ENCODE measurements around the gene MROH2A.
A peak's percentile ranks its signal among the peaks of the same experiment; 100 is the strongest.

MROH2A gene

GRCh38 chr2:233847248-233847898 is 69.2 kb downstream of the MROH2A start:
- no peaks in the 10 kb centered on the region for H3K27me3 ChIP-seq (ENCODE audit: insufficient read depth, low read length)
- H3K27ac ChIP-seq (ENCODE audit: low read length) = no peak overlapping the region

GRCh38 chr2:233848276-233848675 is 70.1 kb downstream of the MROH2A start:
- peaks cover 100% of the 10 kb centered on the region for H3K36me3 ChIP-seq (ENCODE audit: insufficient read depth, low read depth, low read length)
- H3K4me3 ChIP-seq (ENCODE audit: low read length) = no peak overlapping the region
- no peak overlapping the region for H3K9ac ChIP-seq (ENCODE audit: low read depth, low read length)
- no peak overlapping the region for H3K27ac ChIP-seq (ENCODE audit: low read length)
- H3K4me1 ChIP-seq (ENCODE audit: insufficient read depth, low read length) = peaks cover 9% of the 10 kb centered on the region
- H3K9me3 ChIP-seq (ENCODE audit: insufficient read depth, low read depth, low read length) = no peaks in the 10 kb centered on the region
- no peaks in the 10 kb centered on the region for H3K27me3 ChIP-seq (ENCODE audit: insufficient read depth, low read length)

More at GRCh38 chr2:233847248-233847898, 69.2 kb downstream of the MROH2A start:
- Histone ChIP-seq H3K36me3 (ENCODE audit: insufficient read depth, low read depth, low read length) (peaks cover 100% of the 10 kb centered on the region), H3K9me3 (ENCODE audit: insufficient read depth, low read depth, low read length) (no peaks in the 10 kb centered on the region), H3K4me3 (ENCODE audit: low read length) (no peak overlapping the region), H3K9ac (ENCODE audit: low read depth, low read length) (no peak overlapping the region), H3K4me1 (ENCODE audit: insufficient read depth, low read length) (no peaks in the 10 kb centered on the region)

- H3K9ac ChIP-seq (ENCODE audit: low read depth, low read length) = no peak overlapping the region
- H3K9me3 ChIP-seq (ENCODE audit: insufficient read depth, low read depth, low read length) = no peaks in the 10 kb centered on the region
- H3K4me3 ChIP-seq (ENCODE audit: low read length) = no peak overlapping the region
- no peak overlapping the region for H3K27ac ChIP-seq (ENCODE audit: low read length)
- H3K4me1 ChIP-seq (ENCODE audit: insufficient read depth, low read length) = peaks cover 9% of the 10 kb centered on the region
- H3K36me3 ChIP-seq (ENCODE audit: insufficient read depth, low read depth, low read length) = peaks cover 89% of the 10 kb centered on the region
- no peaks in the 10 kb centered on the region for H3K27me3 ChIP-seq (ENCODE audit: insufficient read depth, low read length)
These were observed 71.6 kb downstream of the MROH2A start for GRCh38 chr2:233849607-233850271.

GRCh38 chr2:233850745-233851144 is 72.6 kb downstream of the MROH2A start:
- no peaks in the 10 kb centered on the region for H3K27me3 ChIP-seq (ENCODE audit: insufficient read depth, low read length)
- no peak overlapping the region for H3K9ac ChIP-seq (ENCODE audit: low read depth, low read length)
- H3K27ac ChIP-seq (ENCODE audit: low read length) = no peak overlapping the region
- peaks cover 13% of the 10 kb centered on the region for H3K4me1 ChIP-seq (ENCODE audit: insufficient read depth, low read length)
- no peak overlapping the region for H3K4me3 ChIP-seq (ENCODE audit: low read length)
- no peaks in the 10 kb centered on the region for H3K9me3 ChIP-seq (ENCODE audit: insufficient read depth, low read depth, low read length)
- peaks cover 79% of the 10 kb centered on the region for H3K36me3 ChIP-seq (ENCODE audit: insufficient read depth, low read depth, low read length)

GRCh38 chr2:233851169-233851568 is 73.0 kb downstream of the MROH2A start:
- Histone ChIP-seq H3K4me1 (ENCODE audit: insufficient read depth, low read length) (peaks cover 13% of the 10 kb centered on the region), H3K9ac (ENCODE audit: low read depth, low read length) (no peak overlapping the region)

GRCh38 chr2:233852056-233852455 is 73.9 kb downstream of the MROH2A start:
- peak overlapping the region; percentile 99 for H3K4me3 ChIP-seq (ENCODE audit: low read length)
- no peak overlapping the region for H3K27ac ChIP-seq (ENCODE audit: low read length)
- H3K36me3 ChIP-seq (ENCODE audit: insufficient read depth, low read depth, low read length) = peaks cover 65% of the 10 kb centered on the region
- peak overlapping the region; percentile 97; the same call in 1 of the 2 replicates for H3K9ac ChIP-seq (ENCODE audit: low read depth, low read length)
- no peaks in the 10 kb centered on the region for H3K27me3 ChIP-seq (ENCODE audit: insufficient read depth, low read length)
- H3K9me3 ChIP-seq (ENCODE audit: insufficient read depth, low read depth, low read length) = no peaks in the 10 kb centered on the region
- peaks cover 13% of the 10 kb centered on the region for H3K4me1 ChIP-seq (ENCODE audit: insufficient read depth, low read length)

More at GRCh38 chr2:233851169-233851568, 73.0 kb downstream of the MROH2A start:
- no peaks in the 10 kb centered on the region for H3K9me3 ChIP-seq (ENCODE audit: insufficient read depth, low read depth, low read length)
- H3K4me3 ChIP-seq (ENCODE audit: low read length) = no peak overlapping the region
- H3K27ac ChIP-seq (ENCODE audit: low read length) = no peak overlapping the region
- peaks cover 74% of the 10 kb centered on the region for H3K36me3 ChIP-seq (ENCODE audit: insufficient read depth, low read depth, low read length)
- H3K27me3 ChIP-seq (ENCODE audit: insufficient read depth, low read length) = no peaks in the 10 kb centered on the region

GRCh38 chr2:233853353-233853752 is 75.2 kb downstream of the MROH2A start:
- peaks cover 52% of the 10 kb centered on the region for H3K36me3 ChIP-seq (ENCODE audit: insufficient read depth, low read depth, low read length)
- H3K27me3 ChIP-seq (ENCODE audit: insufficient read depth, low read length) = no peaks in the 10 kb centered on the region
- peak overlapping the region; percentile 99 for H3K4me3 ChIP-seq (ENCODE audit: low read length)
- no peak overlapping the region for H3K27ac ChIP-seq (ENCODE audit: low read length)
- H3K9me3 ChIP-seq (ENCODE audit: insufficient read depth, low read depth, low read length) = no peaks in the 10 kb centered on the region
- peak overlapping the region; percentile 97 for H3K9ac ChIP-seq (ENCODE audit: low read depth, low read length)
- peaks cover 13% of the 10 kb centered on the region for H3K4me1 ChIP-seq (ENCODE audit: insufficient read depth, low read length)

- Histone ChIP-seq H3K4me3 (ENCODE audit: low read length) (peak overlapping the region; percentile 99), H3K4me1 (ENCODE audit: insufficient read depth, low read length) (peaks cover 13% of the 10 kb centered on the region), H3K36me3 (ENCODE audit: insufficient read depth, low read depth, low read length) (peaks cover 47% of the 10 kb centered on the region), H3K27me3 (ENCODE audit: insufficient read depth, low read length) (no peaks in the 10 kb centered on the region), H3K27ac (ENCODE audit: low read length) (peak overlapping the region; percentile 66), H3K9ac (ENCODE audit: low read depth, low read length) (peak overlapping the region; percentile 97), H3K9me3 (ENCODE audit: insufficient read depth, low read depth, low read length) (no peaks in the 10 kb centered on the region)
These were observed 75.7 kb downstream of the MROH2A start for GRCh38 chr2:233853883-233854240.

- peaks cover 13% of the 10 kb centered on the region for H3K4me1 ChIP-seq (ENCODE audit: insufficient read depth, low read length)
- peak within 1 kb of the TSS; percentile 99 for H3K4me3 ChIP-seq (ENCODE audit: low read length)
- H3K27ac ChIP-seq (ENCODE audit: low read length) = peak within 1 kb of the TSS; percentile 66
- no peaks in the 10 kb centered on the region for H3K9me3 ChIP-seq (ENCODE audit: insufficient read depth, low read depth, low read length)
- H3K27me3 ChIP-seq (ENCODE audit: insufficient read depth, low read length) = no peaks in the 10 kb centered on the region
- peaks cover 42% of the 10 kb centered on the region for H3K36me3 ChIP-seq (ENCODE audit: insufficient read depth, low read depth, low read length)
- peak within 1 kb of the TSS; percentile 97 for H3K9ac ChIP-seq (ENCODE audit: low read depth, low read length)
These were observed 76.3 kb downstream of the MROH2A start, which contains the start of gene HJURP for GRCh38 chr2:233854241-233854981. TSS of gene HJURP (minus strand) at chr2:233854535. CDS start at chr2:233854500, 35 bp downstream.

- H3K9ac ChIP-seq (ENCODE audit: low read depth, low read length) = peak overlapping the region; percentile 84; the same call in 1 of the 2 replicates
- no peak overlapping the region for H3K27ac ChIP-seq (ENCODE audit: low read length)
- peak overlapping the region; percentile 99 for H3K4me3 ChIP-seq (ENCODE audit: low read length)
- no peaks in the 10 kb centered on the region for H3K27me3 ChIP-seq (ENCODE audit: insufficient read depth, low read length)
- H3K36me3 ChIP-seq (ENCODE audit: insufficient read depth, low read depth, low read length) = peaks cover 33% of the 10 kb centered on the region
- peaks cover 13% of the 10 kb centered on the region for H3K4me1 ChIP-seq (ENCODE audit: insufficient read depth, low read length)
- H3K9me3 ChIP-seq (ENCODE audit: insufficient read depth, low read depth, low read length) = no peaks in the 10 kb centered on the region
These were observed 77.2 kb downstream of the MROH2A start for GRCh38 chr2:233855345-233855744.

GRCh38 chr2:233856184-233856583 is 78.1 kb downstream of the MROH2A start:
- Histone ChIP-seq H3K4me3 (ENCODE audit: low read length) (no peak overlapping the region), H3K27ac (ENCODE audit: low read length) (no peak overlapping the region), H3K9me3 (ENCODE audit: insufficient read depth, low read depth, low read length) (no peaks in the 10 kb centered on the region)

More at GRCh38 chr2:233856184-233856583, 78.1 kb downstream of the MROH2A start:
- Histone ChIP-seq H3K27me3 (ENCODE audit: insufficient read depth, low read length) (no peaks in the 10 kb centered on the region), H3K4me1 (ENCODE audit: insufficient read depth, low read length) (peaks cover 13% of the 10 kb centered on the region), H3K36me3 (ENCODE audit: insufficient read depth, low read depth, low read length) (peaks cover 24% of the 10 kb centered on the region), H3K9ac (ENCODE audit: low read depth, low read length) (no peak overlapping the region)
